Cerebellar nuclear complex (tissue), 1 donor: ENCODE measurements around the gene TBXA2R.
"Not testable (repeated sequence)": the region's sequence is repeated elsewhere in the genome, so short reads cannot be mapped to it uniquely, and the experiment has no call there.

Experiments used
- DNase-seq, 2 experiments: peaks; one replicate each; lab custom pipeline; 2025; lab: John Stamatoyannopoulos, UW

Gene TBXA2R

GRCh38 chr19:3606690-3607289 is at the start of gene TBXA2R:
Gene TBXA2R, minus strand, starts transcription at chr19:3606875. Its CDS starts 6,241 bp downstream, at chr19:3600634.
- DNase-seq = no peak

GRCh38 chr19:3656073-3656746 is 49.5 kb upstream of the TBXA2R start:
- no peak for DNase-seq

GRCh38 chr19:3655402-3656072 is 48.9 kb upstream of the TBXA2R start:
- DNase-seq = no peak

GRCh38 chr19:3653865-3654513 is 47.3 kb upstream of the TBXA2R start:
- no peak for DNase-seq

- no peak for DNase-seq
Measured at GRCh38 chr19:3653081-3653795, 46.6 kb upstream of the TBXA2R start.

- DNase-seq = no peak
Measured at GRCh38 chr19:3652422-3652821, 45.7 kb upstream of the TBXA2R start.

GRCh38 chr19:3651684-3652083 is 45.0 kb upstream of the TBXA2R start:
- no peak for DNase-seq

- no peak for DNase-seq
Measured at GRCh38 chr19:3649888-3650287, 43.2 kb upstream of the TBXA2R start.

GRCh38 chr19:3648037-3648905 is 41.6 kb upstream of the TBXA2R start:
- no peak for DNase-seq

- DNase-seq = not testable (repeated sequence)
Measured at GRCh38 chr19:3647102-3647501, 40.4 kb upstream of the TBXA2R start.

- no peak for DNase-seq
Measured at GRCh38 chr19:3646336-3647092, 39.8 kb upstream of the TBXA2R start.

- DNase-seq = no peak
Measured at GRCh38 chr19:3645726-3646125, 39.1 kb upstream of the TBXA2R start.

GRCh38 chr19:3645067-3645396 is 38.4 kb upstream of the TBXA2R start:
- no peak for DNase-seq

GRCh38 chr19:3644351-3645066 is 37.8 kb upstream of the TBXA2R start:
- peak in 1 of 2 experiments; percentile 8 for DNase-seq

GRCh38 chr19:3643674-3644313 is 37.1 kb upstream of the TBXA2R start:
- DNase-seq = no peak

GRCh38 chr19:3642987-3643673 is 36.5 kb upstream of the TBXA2R start:
- DNase-seq = no peak

GRCh38 chr19:3642296-3642695 is 35.6 kb upstream of the TBXA2R start:
- no peak for DNase-seq

GRCh38 chr19:3641515-3642269 is 35.0 kb upstream of the TBXA2R start:
- no peak for DNase-seq
